GM12865 (cell line): ENCODE data around the gene RPS18.
"Not testable (repeated sequence)": the region's sequence is repeated elsewhere in the genome, so short reads cannot be mapped to it uniquely, and the experiment has no call there.

ENCODE experiments used
- DNase-seq: peaks from one replicate; pipeline ENCODE4 v3.0.0; 2010; ENCODE audit warnings: low read depth
- H3K4me3 ChIP-seq: 2 replicates; pipeline ENCODE4 v1.5.1; 2011; ENCODE audit warnings: mild to moderate bottlenecking, low read depth, low read length, control low read depth
- CTCF ChIP-seq: IDR thresholded peaks from 2 replicates; pipeline ENCODE4 v1.5.1; 2011; ENCODE audit warnings: low read length, control low read depth, low read depth, inconsistent platforms; ENCODE audit not compliant: insufficient read depth; ENCODE audit errors: missing control alignments

Gene RPS18

GRCh38 chr6:33271468-33272274 is at the start of gene RPS18, which contains the start of gene VPS52:
RPS18 (plus strand) TSS chr6:33272075; CDS start chr6:33272120, 45 bp downstream.
VPS52 (minus strand) TSS chr6:33271876; CDS start chr6:33271675, 201 bp downstream.
- DNase-seq, result peak; percentile 99
- peak within 1 kb of the TSS; percentile 90 for H3K4me3 ChIP-seq
- TF ChIP-seq CTCF, result no peak

- not testable (repeated sequence) for H3K4me3 ChIP-seq, DNase-seq
These were observed 45.3 kb upstream of the RPS18 start for GRCh38 chr6:33226503-33227120.

- TF ChIP-seq CTCF, result no peak
- DNase-seq, result no peak
- no peak overlapping the region for H3K4me3 ChIP-seq
These were observed 36.6 kb upstream of the RPS18 start for GRCh38 chr6:33235221-33235634.

GRCh38 chr6:33236328-33236727 is 35.5 kb upstream of the RPS18 start:
- no peak for DNase-seq
- no peak for TF ChIP-seq CTCF
- H3K4me3 ChIP-seq, result no peak overlapping the region

- TF ChIP-seq CTCF, result no peak
- no peak overlapping the region for H3K4me3 ChIP-seq
- DNase-seq, result no peak
These were observed 35.0 kb upstream of the RPS18 start for GRCh38 chr6:33236852-33237251.

- no peak for DNase-seq
- no peak for TF ChIP-seq CTCF
- no peak overlapping the region for H3K4me3 ChIP-seq
These were observed 34.1 kb upstream of the RPS18 start for GRCh38 chr6:33237741-33238140.

GRCh38 chr6:33241968-33242367 is 29.9 kb upstream of the RPS18 start:
- no peak for TF ChIP-seq CTCF
- H3K4me3 ChIP-seq, result no peak overlapping the region
- DNase-seq, result no peak
